HG02852 (cell line): ENCODE data around the gene IGF2BP2.
"Not testable (repeated sequence)": the region's sequence is repeated elsewhere in the genome, so short reads cannot be mapped to it uniquely, and the experiment has no call there.

Experiments
- ATAC-seq: cut with Tn5 transposase; IDR thresholded peaks from one replicate; pipeline ENCODE4 v1.9.1; 2021; ENCODE audit warnings: mild to moderate bottlenecking, moderate library complexity; ENCODE audit not compliant: unreplicated experiment

The IGF2BP2 gene

DNA sequence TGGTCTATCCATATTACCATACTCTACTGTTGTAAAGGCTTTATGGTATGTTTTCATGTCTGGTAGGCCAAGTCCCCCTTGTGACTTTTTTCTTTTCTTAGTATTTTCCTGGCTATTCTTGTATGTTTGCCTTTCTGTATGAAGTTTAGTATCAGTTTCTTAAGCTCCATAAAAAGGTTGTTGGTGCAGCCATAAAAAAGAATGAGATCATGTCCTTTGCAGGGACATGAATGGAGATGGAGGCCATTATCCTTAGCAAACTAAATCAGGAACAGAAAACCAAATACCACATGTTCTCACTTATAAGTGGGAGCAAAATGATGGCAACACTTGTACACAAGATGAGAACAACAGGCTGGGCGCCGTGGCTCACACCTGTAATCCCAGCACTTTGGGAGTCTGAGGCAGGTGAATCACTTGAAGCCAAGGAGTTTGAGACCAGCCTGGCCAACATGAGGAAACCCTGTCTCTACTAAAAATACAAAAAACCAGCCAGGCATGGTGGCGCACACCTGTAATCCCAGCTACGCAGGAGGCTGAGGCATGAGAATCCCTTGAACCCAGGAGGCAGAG is 13.7 kb upstream of the IGF2BP2 start:
- ATAC-seq: not testable (repeated sequence)

DNA sequence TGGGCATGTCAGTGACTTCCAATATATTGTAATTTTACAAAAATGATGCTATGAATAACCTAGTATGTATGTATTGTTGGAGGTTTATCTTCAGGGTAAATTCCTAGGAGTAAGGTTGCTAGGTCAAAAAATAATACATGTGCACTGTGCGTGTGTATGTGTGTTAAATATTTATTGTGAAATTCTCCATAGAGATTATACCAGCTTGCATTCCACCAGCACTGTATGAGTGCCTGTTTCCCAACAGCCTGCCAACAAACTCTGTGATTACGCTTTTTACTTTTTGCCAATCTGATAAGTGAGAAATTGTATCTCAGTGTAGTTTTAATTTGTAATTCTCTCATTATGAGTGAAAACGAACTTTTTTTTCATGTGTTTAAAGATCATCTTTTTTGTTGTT is 12.6 kb upstream of the IGF2BP2 start:
- ATAC-seq: no peak

DNA sequence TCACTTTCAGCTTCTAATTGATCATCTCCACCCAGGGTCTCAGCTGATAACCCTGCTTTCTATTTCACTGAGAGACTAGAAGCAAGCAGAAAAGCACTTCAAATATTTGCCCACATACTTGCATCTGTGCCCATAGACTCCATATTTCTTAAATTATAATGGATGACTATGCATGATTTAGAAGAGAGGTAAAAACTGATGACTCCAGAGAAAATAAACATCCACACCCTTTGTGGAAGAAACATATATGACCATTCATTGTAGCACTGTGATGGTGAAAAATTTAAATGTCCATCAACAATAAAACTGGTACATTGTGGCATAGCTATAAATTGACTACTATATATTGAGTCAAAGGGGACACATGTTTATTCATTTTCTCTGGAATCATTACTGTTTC is 7.1 kb upstream of the IGF2BP2 start:
- no peak for ATAC-seq

DNA sequence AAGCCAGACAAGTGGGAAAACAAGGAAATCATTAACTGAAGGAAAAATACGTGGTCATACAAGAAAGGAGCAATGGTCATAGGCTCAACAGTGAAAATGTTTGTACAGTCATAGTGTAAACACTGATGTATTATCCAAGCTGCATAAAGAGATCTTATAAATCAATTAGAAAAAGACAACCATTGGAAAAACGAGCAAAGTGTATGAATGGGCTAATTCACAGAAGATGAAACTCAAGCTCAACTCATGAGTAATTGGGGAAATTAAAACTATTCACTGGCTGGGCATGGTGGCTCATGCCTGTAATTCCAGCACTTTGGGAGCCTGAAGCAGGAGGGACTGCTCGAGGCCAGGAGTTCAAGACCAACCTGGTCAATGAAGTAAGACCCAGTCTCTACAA is 6.4 kb upstream of the IGF2BP2 start:
- no peak for ATAC-seq

DNA sequence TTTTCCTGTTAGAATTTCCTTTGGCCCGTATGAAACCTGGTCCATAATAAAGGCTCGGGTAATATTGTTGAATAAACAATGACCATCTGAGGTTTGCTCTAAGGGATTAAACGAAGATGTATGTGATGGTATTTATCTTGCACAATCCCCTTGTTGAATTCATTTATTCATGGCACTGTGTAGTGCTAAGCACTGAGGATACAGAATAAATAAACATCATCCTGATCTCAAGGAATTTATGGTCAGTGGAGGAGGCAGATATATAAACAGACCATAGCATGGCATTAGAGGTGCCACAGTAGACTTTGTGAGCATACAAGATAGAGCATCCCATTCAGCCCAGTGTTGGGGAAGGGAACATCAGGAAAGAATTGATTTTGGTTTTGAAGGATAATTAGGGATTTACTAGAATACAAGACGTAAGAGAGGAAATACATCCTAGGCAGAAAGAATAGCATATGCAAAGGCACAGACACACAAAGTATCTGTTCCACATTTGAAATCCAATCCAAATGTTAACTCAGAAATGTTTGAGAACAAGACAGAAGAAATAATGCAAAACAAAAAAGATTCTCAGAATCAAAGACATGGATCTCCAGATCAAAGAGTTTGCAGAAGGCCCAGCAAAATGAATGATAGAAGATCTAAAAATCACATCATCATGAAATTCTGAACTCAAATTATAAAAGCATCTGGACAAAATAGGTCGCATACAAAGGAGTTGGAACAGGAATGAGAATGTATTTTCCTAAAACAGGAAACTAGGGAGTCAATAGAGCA is 5.4 kb upstream of the IGF2BP2 start:
- no peak for ATAC-seq

DNA sequence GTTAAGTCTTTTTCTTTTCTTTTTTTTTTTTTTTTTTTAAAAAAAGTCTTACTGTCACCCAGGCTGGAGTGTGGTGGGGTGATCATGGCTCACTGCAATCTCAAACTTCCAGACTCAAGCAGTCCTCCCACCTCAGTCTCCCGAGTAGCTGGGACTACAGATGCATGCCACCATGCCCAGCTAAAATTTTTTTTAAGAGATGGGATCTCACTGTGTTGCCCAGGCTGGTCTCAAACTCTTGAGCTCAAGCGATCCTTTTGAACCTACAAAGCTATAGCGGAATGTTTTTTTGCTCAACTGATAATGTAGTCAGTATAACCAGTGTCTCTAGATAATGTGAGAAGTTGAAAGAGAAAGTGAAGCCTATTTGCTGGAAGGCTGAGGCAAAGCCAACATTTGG is 3.9 kb upstream of the IGF2BP2 start:
- no peak for ATAC-seq

DNA sequence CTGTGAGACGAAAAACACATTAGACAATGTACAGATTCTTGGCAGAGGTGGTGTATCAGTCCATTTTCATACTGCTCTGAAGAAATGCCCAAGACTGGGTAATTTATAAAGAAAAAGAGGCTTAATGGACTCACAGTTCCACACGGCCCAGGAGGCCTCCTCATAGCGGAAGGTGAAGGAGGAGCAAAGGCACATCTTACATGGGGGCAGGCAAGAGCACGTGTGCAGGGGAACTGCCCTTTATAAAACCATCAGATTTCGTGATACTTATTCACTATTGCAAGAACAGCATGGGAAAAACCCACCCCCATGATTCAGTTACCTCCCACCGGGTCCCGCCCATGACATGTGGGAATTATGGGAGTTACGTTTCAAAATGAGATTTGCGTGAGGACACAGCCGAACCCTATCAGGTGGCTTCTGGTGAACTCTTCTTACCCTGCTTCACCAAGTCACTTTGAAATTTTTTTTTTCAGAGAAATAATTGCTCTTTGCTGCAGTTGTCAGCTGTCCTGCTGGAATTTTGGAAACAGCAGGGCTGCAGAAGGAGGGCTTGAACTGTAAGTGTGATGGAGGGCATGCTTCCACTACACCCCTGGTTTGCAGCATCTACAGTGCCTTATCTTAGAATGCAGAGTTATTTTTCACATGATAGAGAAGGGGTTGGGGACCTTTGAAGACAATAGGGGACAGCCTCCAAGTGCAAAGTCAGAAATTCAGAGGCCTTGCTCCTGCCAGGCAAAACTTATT is 2.9 kb upstream of the IGF2BP2 start:
- ATAC-seq: no peak

DNA sequence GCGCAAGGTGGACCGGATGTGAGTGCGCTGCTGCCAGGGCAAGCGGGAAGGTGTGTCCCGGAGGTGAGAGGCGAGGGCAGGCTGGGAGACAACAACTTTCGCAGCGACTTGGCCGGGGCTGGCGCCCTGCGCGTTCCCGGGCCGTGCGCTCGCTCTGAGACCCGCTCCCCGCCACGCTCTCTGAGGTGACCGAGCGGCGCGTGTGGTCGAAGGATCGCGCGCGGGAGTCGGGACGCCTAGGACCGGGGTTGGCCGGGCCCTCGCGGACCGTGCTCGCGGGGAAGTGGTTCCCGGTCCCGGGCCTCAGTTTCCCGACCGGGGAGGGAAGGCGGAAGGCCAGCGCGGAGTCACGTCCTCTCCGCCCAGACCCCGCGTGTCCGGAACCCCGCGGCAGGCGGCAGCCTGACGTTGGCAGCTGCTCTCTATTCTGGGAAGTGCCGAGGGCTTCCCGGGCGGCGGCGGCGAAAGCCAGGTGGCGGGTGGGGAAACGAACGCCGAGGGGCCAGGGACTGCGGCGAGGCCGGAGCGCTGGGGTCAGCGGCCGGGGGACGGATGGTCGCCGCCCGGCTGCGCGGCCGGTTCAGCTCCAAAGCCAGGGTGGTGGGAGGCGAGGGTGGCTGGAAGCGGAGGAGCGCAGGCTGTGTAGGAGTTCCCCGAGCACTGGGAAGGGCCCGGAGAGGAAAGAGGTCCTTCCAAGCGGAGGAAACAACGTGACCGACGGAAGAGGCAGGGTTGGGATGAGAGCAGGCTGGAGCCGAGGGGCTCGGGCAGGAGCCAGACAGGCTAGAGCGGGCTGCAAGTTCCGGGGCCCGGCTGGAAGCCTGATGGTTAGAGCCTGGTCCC is 1.0 kb upstream of the IGF2BP2 start:
- peak; percentile 40 for ATAC-seq

DNA sequence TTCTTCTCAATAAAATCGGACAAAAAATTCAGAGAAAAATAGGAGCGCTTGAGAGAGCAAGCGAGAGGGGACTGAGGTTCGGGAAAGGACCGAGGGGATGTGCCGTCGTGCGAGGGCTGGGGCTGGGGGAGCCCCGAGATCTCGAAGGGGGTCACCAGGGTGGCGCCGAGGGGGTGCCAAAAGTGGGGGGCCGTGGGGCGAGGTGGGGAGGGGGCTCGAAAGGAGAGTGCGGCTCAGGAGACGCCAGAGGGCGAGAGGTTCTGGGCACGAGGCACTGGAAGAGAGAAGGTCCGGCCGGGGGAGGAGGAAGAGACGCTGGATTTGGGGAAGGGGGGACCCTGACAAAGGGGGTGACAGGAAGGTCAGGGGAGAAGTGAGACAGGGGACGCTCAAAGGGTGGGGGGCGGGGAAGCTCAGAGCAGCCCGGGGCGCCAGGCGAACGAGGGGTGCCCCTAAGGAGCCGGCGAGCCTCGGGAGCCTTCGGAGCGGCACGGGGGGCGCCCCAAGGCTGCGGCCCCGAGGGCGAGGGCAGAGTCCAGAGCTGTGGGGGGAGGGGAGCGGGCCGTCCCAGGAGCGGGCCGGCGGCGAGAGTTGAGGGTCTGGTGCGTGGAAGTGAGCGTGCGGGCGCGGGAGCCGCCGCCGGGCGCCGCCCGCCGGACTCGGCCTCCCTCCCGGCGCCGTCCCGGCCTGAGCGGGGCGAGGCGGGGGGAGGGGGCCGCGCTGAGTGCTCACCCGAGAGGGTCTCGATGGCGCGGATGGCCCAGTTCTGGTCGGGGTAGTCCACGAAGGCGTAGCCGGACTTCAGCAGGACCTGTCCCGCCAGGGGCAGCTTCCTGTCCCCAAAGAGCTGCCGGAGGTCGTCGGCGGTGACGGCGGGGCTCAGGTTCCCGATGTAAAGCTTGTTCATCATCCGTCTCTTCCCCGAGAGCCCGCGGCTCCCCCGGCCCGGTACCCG is 514 bp downstream of the IGF2BP2 start:
- ATAC-seq: peak; percentile 12

DNA sequence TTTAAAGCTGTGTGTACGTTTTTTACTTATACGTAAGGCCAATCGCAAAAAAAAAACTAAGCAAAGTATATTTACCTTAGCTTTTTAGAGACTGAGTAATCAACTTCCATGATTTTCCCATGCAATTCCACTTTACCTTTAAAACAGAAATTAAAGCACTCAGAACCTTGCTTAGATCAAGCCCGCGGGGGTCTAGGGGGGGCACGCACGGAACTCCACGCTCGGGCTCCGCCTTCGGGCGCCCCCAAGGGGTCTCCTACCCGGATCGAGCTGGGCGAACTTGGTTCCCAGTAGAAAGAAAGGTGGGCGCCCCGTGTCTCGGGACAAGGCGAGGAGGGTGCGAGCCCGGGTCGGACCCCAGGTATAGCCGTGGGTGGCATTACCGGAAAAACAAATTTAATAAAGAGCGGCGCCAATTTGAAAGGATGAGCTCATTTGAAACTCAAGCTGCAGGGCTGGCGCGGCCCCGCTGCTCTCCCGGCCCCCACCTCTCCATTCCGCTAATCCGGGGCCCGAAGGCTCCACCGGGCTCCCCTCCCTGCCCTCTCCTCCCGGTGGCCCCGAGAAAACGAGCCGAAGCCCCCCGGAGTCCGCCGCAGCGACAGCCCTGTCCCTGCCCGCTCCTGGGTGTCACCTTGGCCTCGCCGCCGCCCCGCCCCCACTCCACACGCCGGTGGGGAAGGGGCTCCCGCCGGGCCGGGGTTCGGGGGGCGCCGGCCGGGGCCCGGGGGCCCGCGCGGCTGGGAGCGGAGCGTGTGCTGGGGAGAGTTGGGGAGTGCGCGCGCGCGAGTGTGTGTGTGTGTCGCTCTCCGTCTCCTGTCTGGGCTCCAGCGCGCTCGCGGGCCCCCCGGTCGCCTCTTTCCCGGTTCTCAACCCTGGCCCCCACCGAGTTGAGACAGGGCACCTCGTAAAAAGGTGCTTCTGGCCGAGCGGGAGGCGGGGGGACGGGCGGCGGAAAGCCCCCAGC is 1.5 kb downstream of the IGF2BP2 start:
- no peak for ATAC-seq

DNA sequence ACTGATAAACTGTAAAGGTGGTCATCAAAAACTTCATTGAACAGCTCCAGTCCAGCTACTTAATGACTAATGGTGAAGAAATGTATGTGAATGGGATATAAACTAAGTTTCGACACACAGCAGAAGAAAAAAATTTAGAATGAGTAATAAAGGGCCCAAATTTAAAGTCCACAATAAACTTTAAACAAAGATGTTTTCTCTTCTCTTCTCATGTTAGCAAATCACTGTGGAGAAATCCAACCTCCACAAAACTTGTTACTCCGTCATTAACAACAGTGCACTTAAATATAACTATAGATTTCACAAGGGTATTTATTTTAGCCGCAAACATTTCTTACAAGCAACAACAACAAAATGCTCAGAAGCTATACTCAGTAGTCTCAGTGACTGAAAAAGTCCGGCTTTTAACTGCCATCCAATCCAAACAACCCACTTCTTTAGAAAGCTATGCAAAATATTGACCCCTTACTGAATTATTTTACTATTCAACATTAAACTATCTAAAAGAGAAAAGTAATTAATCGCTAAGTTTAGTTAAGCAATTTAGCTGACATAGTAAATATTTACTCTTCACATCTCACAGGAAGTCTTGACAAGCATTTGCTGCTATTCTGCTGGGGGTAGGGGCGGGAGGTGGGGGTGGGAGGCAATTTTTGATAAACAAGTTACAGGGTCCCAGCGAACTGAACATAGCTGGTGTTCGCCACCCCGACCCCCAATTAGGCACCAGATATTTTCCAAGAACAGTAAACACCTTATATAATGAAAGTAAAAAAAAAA is 2.4 kb downstream of the IGF2BP2 start:
- no peak for ATAC-seq

DNA sequence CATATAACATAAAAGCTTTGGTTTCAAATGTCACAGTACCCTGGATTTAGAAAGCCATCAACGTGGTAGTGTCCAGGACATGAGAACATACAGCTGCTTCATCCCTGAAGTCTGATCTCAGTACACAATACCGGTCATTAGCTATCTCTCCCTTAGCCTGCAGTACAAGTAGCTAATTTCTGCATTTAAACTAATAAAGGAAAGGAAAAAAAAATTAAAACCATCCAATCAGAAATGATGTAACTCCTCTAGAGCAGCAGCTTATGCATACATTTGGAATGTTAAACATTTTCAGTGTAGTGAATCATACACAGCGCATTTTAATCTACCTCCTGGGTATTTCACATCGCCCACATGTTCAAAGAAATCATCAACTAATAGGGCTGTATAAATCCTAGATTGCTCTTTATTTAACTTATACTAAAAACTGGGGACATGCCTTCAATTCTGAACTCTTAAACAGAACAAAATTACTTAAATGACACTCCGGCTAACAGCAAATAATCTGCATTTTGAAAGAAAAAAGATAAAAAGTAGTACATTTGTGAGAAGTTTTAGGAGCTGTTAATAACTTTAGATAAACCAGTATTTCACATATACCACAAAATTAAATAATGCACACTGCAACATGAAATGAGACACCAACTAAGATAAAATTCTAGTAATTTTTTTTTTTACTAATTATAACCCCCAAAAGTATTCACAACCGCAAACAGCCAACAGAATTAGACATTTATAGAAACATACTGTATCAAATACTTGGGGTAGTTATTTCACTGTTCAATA is 3.7 kb downstream of the IGF2BP2 start:
- no peak for ATAC-seq

DNA sequence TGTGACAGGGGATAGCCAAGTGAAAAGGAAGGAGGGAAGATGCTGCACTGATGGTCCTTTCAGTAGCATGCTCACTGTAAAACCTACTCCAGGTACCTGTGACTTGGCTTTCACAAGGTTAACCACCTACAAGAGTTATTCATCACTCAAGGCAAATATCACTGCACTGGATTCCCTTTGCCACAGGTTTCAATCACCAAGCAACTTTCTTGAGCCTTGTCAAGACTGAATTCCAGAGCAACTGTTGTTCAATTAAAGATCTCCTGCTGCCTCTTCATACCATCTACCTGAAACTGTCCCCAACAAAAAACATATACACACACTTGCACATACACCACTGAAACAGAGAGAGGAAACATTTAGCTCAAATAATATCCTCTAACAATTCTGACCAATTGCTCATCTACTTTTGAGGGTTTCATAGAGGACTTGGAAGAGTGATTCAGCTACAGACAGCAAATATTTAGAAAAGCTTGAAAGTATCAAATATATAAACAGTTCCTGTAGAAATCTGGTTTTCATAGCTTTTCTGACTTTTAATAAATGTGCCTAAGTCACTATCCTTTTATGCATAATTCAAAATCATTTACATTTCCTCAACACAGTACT is 6.5 kb downstream of the IGF2BP2 start:
- ATAC-seq: no peak

DNA sequence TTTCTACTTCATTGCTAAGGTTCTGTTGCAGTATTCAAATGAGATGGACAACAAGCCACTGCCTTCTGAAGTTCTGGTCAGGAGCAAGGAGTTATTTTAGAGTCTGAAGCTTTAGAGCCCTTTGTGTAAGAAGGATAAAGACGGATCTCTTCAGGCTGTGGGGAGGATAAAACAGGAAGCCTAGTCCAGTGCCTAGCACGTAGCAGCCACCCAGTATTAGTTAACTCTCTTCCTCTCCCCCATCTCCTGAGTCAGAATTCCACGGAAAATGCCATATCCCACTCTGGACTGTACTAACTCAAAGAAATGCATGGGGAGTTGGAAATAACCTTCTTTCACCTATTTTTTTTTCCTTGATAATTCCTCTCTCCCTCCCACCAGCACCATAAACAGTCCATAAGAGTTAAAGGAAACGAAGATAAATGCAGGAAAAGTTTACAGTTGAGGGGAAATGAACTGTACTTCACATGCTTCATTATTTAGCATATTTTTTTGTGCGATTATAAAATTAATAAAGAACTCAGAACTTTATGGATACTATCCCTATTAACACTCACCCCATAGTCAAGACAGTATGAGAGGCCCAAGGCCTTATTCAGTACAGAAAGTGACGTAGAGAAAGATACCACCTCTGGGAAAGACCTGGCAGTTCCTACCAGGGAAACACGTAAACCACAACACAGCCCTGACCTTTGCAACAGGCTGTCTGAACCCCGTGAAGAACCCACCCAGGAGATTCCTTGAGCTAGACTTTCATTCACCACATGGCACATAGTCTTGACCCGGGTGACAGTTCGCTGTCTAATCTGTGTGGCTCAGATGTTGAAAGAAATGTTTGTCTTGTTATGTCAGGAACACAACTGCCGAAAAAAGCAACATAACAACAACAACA is 9.2 kb downstream of the IGF2BP2 start:
- no peak for ATAC-seq

DNA sequence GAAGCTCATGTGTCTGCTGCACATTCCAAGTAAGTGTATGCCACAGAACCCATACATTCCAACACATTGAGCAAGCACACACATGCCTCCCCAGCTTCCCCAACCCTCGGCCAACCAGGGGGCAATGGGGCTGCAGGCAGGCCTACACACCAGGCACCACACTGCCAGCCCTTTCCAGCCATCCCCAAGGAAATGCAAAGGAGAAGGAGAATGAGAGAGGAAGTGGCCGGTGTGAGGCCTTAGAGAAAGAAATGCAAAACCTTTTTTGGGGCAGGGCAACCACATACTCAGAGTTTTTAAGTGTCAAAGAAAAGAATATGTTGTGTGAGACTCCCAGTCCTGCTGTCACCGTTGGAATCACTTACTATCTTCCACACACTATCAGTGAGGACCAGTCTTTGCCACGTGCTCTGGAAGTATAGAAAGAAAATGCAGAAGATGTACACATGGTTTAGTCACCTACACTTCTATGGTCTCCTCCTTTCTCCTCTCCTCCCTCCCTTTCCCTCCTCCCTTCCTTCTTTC is 11.1 kb downstream of the IGF2BP2 start:
- ATAC-seq: no peak

DNA sequence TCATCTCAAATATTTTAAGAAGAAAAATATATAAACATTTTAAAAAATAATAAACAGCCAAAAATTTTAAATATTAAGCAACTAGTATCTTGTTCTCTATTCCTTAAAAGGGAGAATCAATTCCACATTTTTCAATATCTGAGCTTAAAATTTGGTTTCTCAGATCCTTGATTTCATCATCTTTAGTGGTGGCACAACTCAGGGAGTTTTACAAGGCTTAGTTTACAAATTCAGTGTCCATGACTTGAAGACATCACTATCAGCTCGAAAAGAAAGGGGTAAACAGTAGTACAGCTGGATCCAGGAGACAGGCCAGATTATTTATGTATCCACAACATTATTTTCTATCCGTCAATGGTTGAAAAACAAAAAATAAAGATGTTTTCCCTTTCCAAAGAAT is 11.6 kb downstream of the IGF2BP2 start:
- ATAC-seq: no peak
